PC-9 (cell line): ENCODE results near the gene SLC22A23.

Source experiments
- CTCF ChIP-seq: fragments of 200-600 bp; sonication (generic); conservative IDR thresholded peaks from 2 replicates; pipeline ENCODE4 v1.6.1; 2017; ENCODE audit warnings: mixed run types, antibody characterized with exemption, mild to moderate bottlenecking, moderate library complexity
- EZH2 ChIP-seq: fragments of 200-600 bp; sonication (generic); IDR thresholded peaks from 2 replicates; pipeline ENCODE4 v1.8.0; 2017; ENCODE audit warnings: antibody characterized with exemption, low read depth

- no peak for TF ChIP-seq CTCF
- no peak for TF ChIP-seq EZH2
Observed at GRCh38 chr6:3383525-3383924, 73.3 kb downstream of the SLC22A23 start.
